Ovary (tissue), 3 donors: Measurements from ENCODE around the gene KDM2A.

ENCODE experiments used
- EP300 ChIP-seq: sonication (generic); formaldehyde crosslinking; IDR thresholded peaks from one replicate; pipeline ENCODE4 v1.6.1; 2017; ENCODE audit warnings: antibody characterized with exemption
- POLR2A ChIP-seq: fragments of 450-650 bp; IDR thresholded peaks from one replicate; pipeline ENCODE4 v1.6.1; 2017; ENCODE audit warnings: antibody characterized with exemption, mild to moderate bottlenecking, moderate library complexity
- TF ChIP-seq, protein P1 (sequence below), 3 donors: fragments of 450-650 bp in 2 of 3; fragments of 200-600 bp in 1 of 3; IDR thresholded peaks; one replicate each; pipeline versions ENCODE4 v1.5.1 to v1.8.0; 2016 to 2022; ENCODE audit warnings: antibody characterized with exemption in 3 of 3, mild to moderate bottlenecking in 1 of 3
- donor health status: DM: no; HTN: no; CAD: no.

DNA sequence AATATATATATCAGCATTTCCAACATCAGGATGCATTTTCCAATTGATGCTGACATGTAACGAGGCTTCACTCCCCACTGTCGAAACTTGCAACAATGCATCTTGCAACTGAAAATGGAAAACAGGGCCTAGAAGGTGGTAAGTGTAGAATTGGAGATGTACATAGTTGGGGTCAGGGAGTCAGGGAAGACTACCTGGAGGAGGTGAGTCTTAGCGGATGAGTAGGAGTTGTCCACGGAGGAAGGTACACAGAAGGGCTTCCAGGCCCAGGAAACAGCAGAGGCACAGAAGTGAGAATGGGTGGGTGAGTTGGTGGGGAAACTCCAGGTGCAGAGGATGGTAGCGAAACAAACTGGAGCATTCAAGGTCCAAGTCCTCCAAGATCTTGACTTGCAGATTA, 145.2 kb downstream of the KDM2A start:
- TF ChIP-seq, protein P1, sequence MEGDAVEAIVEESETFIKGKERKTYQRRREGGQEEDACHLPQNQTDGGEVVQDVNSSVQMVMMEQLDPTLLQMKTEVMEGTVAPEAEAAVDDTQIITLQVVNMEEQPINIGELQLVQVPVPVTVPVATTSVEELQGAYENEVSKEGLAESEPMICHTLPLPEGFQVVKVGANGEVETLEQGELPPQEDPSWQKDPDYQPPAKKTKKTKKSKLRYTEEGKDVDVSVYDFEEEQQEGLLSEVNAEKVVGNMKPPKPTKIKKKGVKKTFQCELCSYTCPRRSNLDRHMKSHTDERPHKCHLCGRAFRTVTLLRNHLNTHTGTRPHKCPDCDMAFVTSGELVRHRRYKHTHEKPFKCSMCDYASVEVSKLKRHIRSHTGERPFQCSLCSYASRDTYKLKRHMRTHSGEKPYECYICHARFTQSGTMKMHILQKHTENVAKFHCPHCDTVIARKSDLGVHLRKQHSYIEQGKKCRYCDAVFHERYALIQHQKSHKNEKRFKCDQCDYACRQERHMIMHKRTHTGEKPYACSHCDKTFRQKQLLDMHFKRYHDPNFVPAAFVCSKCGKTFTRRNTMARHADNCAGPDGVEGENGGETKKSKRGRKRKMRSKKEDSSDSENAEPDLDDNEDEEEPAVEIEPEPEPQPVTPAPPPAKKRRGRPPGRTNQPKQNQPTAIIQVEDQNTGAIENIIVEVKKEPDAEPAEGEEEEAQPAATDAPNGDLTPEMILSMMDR (IDR thresholded peaks at IDR 0.05), result no peak
- TF ChIP-seq POLR2A (no peak), EP300 (no peak)
